ENCODE data around the gene CFP. TPM values are rescaled to one million over a fixed set of nuclear protein-coding genes. Genes with fewer than 3 reads are reported as not detected.
"Not testable (repeated sequence)": the region's sequence is repeated elsewhere in the genome, so short reads cannot be mapped to it uniquely, and the experiment has no call there.

CFP gene
- 0.48 and 0.53 TPM in 2 replicates for total RNA-seq (2021)
- Bru-seq, nascent RNA = percentile 19 among the genes with signal in this experiment
- BruChase-seq, experiment 1, labeled RNA remaining after a 2-hour chase = percentile 25 among the genes with signal in this experiment
- BruChase-seq, experiment 2, labeled RNA remaining after a 6-hour chase = percentile 38 among the genes with signal in this experiment
- long read RNA-seq, partial matches to known transcripts = 1 of 1 reads
- long read RNA-seq, other reads (novel, unspliced or antisense) = 0 of 1 reads

DNA sequence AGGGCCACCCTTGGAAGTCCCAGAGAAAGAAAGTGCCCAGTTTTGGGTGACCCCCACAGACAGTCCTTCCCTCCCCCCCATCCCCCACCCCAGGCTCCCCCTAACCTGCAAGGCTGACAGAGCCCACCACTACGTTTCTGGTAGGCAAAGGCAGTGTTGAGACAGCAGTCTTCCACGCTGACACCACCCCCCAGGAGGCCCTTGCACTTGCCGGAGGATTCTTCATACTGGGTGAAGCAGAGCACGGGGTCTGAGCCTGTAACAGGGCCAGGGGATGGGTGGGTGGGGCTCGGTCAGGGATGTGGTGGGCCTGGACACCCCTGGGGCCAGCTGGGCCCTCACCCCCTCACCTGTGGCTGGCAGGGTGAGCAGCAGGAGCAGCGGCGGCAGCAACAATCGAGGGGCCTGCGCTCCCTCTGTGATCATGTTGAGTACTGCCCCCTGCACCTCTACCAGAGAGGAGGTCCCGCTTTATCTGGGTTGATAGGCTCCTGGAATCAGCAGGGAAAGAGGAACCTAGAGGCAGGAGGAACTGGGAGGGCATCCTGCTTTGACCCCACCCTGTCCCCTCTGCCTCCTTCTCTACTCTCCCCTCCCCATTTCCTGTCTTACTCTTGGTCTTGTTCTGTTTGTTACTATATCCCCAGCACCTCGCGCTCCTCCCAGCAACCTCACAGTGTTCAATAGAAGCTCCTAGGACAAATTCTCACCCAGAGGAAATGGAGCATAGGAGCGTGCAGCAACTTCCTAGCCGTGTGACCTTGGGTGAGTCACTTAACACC, at the start of gene CFP:
CFP (minus strand) TSS at position 512 of the 782 bp plus-strand sequence; CDS start at position 426, 86 bp downstream.
- Histone ChIP-seq H3K27ac (no peak within 1 kb of the TSS), H3K4me1 (replicated peaks; ENCODE audit: insufficient read depth) (no peaks in the 10 kb centered on the region), H4K20me1 (ENCODE audit: insufficient read depth) (no peaks in the 10 kb centered on the region), H3K27me3 (ENCODE audit: insufficient read depth, low read depth) (no peaks in the 10 kb centered on the region), H3K36me3 (ENCODE audit: low read depth) (no peaks in the 10 kb centered on the region), H3K9me2 (ENCODE audit: insufficient read depth) (no peaks in the 10 kb centered on the region), H3K4me2 (no peak within 1 kb of the TSS), H3K79me2 (ENCODE audit: low read depth) (no peaks in the 10 kb centered on the region), H3K9me3 (ENCODE audit: insufficient read depth, low read depth) (no peaks in the 10 kb centered on the region), H2AFZ (no peak within 1 kb of the TSS), H3K4me3 (no peak within 1 kb of the TSS), H3F3A (ENCODE audit: insufficient read depth, low read depth) (no peaks in the 10 kb centered on the region)
- POLR2A ChIA-PET (ENCODE audit: unreplicated experiment) = interaction anchor here (0.8 kb wide), 1 partner anchor 384 kb away, joined by 28 read pairs; no protein-coding TSS in a partner anchor
- CTCF ChIA-PET = no interaction called here
- no peak for DNase-seq
- no TSS peak for BruUV-seq (replicated peaks)
- intact Hi-C loops (cut with micrococcal nuclease; ENCODE audit: unreplicated experiment) = no loop called here
- no peak for TF ChIP-seq EZH2 (IDR thresholded peaks at IDR 0.05; ENCODE audit: low read depth)
- TF ChIP-seq, protein P1, sequence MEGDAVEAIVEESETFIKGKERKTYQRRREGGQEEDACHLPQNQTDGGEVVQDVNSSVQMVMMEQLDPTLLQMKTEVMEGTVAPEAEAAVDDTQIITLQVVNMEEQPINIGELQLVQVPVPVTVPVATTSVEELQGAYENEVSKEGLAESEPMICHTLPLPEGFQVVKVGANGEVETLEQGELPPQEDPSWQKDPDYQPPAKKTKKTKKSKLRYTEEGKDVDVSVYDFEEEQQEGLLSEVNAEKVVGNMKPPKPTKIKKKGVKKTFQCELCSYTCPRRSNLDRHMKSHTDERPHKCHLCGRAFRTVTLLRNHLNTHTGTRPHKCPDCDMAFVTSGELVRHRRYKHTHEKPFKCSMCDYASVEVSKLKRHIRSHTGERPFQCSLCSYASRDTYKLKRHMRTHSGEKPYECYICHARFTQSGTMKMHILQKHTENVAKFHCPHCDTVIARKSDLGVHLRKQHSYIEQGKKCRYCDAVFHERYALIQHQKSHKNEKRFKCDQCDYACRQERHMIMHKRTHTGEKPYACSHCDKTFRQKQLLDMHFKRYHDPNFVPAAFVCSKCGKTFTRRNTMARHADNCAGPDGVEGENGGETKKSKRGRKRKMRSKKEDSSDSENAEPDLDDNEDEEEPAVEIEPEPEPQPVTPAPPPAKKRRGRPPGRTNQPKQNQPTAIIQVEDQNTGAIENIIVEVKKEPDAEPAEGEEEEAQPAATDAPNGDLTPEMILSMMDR (conservative IDR thresholded peaks at IDR 0.05) = no peak

DNA sequence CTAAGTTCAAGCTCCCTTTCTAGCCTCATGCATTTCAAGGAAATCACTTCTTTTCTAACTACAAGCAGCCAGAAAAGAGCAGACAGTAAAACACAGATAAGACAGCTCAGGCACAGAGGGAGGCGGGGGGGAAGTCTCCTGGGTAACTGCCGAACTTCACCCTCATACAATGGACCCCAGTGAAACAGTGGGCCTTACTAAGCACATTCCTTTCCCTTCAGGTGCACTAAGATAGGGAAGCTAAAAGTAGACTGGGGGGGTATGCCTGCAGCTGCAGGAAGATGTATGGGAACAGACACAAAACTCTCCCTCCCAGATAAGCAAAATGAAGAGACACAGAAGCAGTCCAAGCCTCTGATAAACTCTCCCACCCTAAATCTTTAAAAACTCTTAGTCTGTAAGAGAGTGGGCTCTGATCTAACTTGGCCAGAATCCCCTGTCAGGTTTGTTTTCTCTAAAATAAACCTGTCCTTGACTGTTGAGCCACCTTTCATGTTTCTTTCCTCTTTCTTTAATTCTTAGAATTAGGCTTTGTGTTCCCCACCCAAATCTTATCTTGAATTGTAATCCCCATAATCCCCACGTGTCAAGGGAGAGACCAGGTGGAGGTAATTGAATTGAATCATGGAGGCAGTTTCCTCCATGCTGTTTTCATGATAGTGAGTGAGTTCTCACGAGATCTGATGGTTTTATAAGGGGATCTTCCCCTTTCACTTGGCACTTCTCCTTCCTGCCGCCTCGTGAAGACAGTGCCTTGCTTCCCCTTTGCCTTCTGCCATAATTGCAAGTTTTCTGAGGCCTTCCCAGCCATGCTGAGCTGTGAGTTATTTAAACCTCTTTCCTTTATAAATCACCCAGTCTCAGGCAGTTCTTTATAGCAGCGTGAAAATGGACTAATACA, 46.5 kb upstream of the CFP start:
- H3F3A ChIP-seq (ENCODE audit: insufficient read depth, low read depth); H3K27me3 ChIP-seq (ENCODE audit: insufficient read depth, low read depth); H2AFZ ChIP-seq; POLR2A ChIA-PET (ENCODE audit: unreplicated experiment); H3K27ac ChIP-seq; BruUV-seq (replicated peaks); H3K4me2 ChIP-seq; H3K9me3 ChIP-seq (ENCODE audit: insufficient read depth, low read depth); H3K4me3 ChIP-seq; H3K36me3 ChIP-seq (ENCODE audit: low read depth); H4K20me1 ChIP-seq (ENCODE audit: insufficient read depth); H3K79me2 ChIP-seq (ENCODE audit: low read depth); CTCF ChIA-PET; intact Hi-C loops (cut with micrococcal nuclease; ENCODE audit: unreplicated experiment); H3K9me2 ChIP-seq (ENCODE audit: insufficient read depth); DNase-seq; H3K4me1 ChIP-seq (replicated peaks; ENCODE audit: insufficient read depth): not testable (repeated sequence)

DNA sequence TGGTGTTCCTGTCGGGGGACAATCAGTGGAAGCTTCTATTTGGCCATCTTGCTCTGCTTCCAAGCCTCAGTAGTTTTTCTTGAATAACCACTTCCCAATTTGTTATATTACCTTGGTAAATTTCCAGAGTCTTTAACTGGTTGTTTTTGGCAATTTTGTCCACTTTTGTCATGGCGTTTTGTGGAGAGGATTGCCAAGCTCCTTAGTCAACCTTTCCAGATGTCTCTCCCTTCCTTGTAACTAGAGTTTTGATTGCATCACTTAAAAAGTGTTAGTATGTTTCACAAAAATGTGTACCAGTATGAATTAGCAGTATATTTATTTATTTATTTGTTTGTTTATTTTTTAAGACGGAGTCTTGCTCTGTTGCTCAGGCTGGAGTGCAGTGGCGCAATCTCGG, 45.0 kb upstream of the CFP start:
- Histone ChIP-seq H3F3A (ENCODE audit: insufficient read depth, low read depth) (no peaks in the 10 kb centered on the region), H3K27me3 (ENCODE audit: insufficient read depth, low read depth) (no peaks in the 10 kb centered on the region), H3K4me3 (no peak overlapping the region), H2AFZ (no peak overlapping the region), H3K79me2 (ENCODE audit: low read depth) (no peaks in the 10 kb centered on the region), H3K4me2 (no peak overlapping the region), H3K27ac (no peak overlapping the region), H4K20me1 (ENCODE audit: insufficient read depth) (no peaks in the 10 kb centered on the region), H3K9me3 (ENCODE audit: insufficient read depth, low read depth) (no peaks in the 10 kb centered on the region), H3K4me1 (replicated peaks; ENCODE audit: insufficient read depth) (no peaks in the 10 kb centered on the region), H3K9me2 (ENCODE audit: insufficient read depth) (no peaks in the 10 kb centered on the region), H3K36me3 (ENCODE audit: low read depth) (no peaks in the 10 kb centered on the region)
- DNase-seq = no peak
- BruUV-seq (replicated peaks) = no TSS peak
- TF ChIP-seq, protein P1 (conservative IDR thresholded peaks at IDR 0.05) = no peak
- TF ChIP-seq EZH2 (IDR thresholded peaks at IDR 0.05; ENCODE audit: low read depth) = no peak
- ChIA-PET POLR2A (ENCODE audit: unreplicated experiment) (no interaction called here), CTCF (no interaction called here)
- intact Hi-C loops (cut with micrococcal nuclease; ENCODE audit: unreplicated experiment) = no loop called here

DNA sequence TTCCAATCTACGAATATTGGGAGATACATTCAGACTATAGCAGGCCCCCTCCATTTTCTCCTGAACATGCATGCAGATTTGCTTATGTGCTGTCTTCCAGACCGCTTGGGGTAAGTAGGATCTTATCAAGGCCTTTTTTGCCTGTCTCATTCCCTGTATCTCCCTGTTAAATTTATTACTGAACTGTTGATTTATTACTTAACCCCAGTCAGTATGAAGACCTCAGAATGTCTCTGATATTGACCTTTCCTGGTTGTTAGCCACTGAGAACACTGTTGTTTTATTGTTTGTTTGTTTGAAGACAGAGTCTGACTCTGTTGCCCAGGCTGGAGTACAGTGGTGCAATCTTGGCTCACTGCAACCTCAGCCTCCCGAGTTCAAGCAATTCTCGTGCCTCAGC, 36.1 kb upstream of the CFP start:
- POLR2A ChIA-PET (ENCODE audit: unreplicated experiment); DNase-seq; H3K27me3 ChIP-seq (ENCODE audit: insufficient read depth, low read depth); H3K9me2 ChIP-seq (ENCODE audit: insufficient read depth); H4K20me1 ChIP-seq (ENCODE audit: insufficient read depth); H3K4me3 ChIP-seq; H3K9me3 ChIP-seq (ENCODE audit: insufficient read depth, low read depth); H3K79me2 ChIP-seq (ENCODE audit: low read depth); BruUV-seq (replicated peaks); CTCF ChIA-PET; H3K36me3 ChIP-seq (ENCODE audit: low read depth); H3K4me2 ChIP-seq; H3F3A ChIP-seq (ENCODE audit: insufficient read depth, low read depth); H3K4me1 ChIP-seq (replicated peaks; ENCODE audit: insufficient read depth); H3K27ac ChIP-seq; H2AFZ ChIP-seq: not testable (repeated sequence)
- intact Hi-C loops (cut with micrococcal nuclease; ENCODE audit: unreplicated experiment) = loop anchor here (10.0 kb wide), 1 partner anchor 359 kb away; no protein-coding TSS in a partner anchor

Data from PC-9 (cell line).